HEK293 (cell line): ENCODE results near the gene KCTD6.

Experiments
- CTCF ChIA-PET: fragments of 350-600 bp; formaldehyde crosslinking; extraction: SDS; loops from one replicate; lab custom pipeline; 2021; ENCODE audit warnings: antibody characterized with exemption; lab: Yijun Ruan, JAX
- POLR2A ChIA-PET: fragments of 300-600 bp; formaldehyde crosslinking; extraction: SDS; loops from one replicate; lab custom pipeline; 2020; ENCODE audit warnings: antibody characterized with exemption, inconsistent platforms; lab: Yijun Ruan, JAX
- H3K27ac ChIP-seq: fragments of 200-500 bp; sonication (Bioruptor generic); 2 replicates; pipeline ENCODE4 v1.5.1; 2014; ENCODE audit warnings: low read depth, low read length, control low read depth, inconsistent platforms; ENCODE audit errors: extremely low read depth
- H3K36me3 ChIP-seq, 2 experiments: fragments of 200-500 bp in 1 of 2; sonication (Bioruptor generic) in 1 of 2; 1 replicate in 1 of 2; 2 replicates in 1 of 2; pipeline ENCODE4 v1.5.1; 2014 to 2017; ENCODE audit warnings: inconsistent platforms in 2 of 2, low read length in 2 of 2; ENCODE audit not compliant: control insufficient read depth in 2 of 2, insufficient read depth in 1 of 2
- H3K4me1 ChIP-seq: fragments of 200-500 bp; sonication (Bioruptor generic); 2 replicates; pipeline ENCODE4 v1.5.1; 2014; ENCODE audit warnings: mild to moderate bottlenecking, low read length, inconsistent platforms; ENCODE audit not compliant: control insufficient read depth, insufficient read depth
- H3K4me3 ChIP-seq: 2 replicates; pipeline ENCODE4 v1.5.1; 2011; ENCODE audit warnings: low read depth, mild to moderate bottlenecking, control low read depth, low read length, moderate library complexity
- H3K9me3 ChIP-seq: fragments of 200-500 bp; sonication (Bioruptor generic); 2 replicates; pipeline ENCODE4 v1.5.1; 2014; ENCODE audit warnings: low read depth, low read length, inconsistent platforms; ENCODE audit not compliant: control insufficient read depth, insufficient read depth
- BCL11B ChIP-seq: fragments of 450-650 bp; formaldehyde crosslinking; IDR thresholded peaks from 2 replicates; pipeline ENCODE4 v1.5.1; 2016; ENCODE audit warnings: low read depth, missing biosample characterization, missing genetic modification characterization
- IKZF3 ChIP-seq: fragments of 450-650 bp; IDR thresholded peaks from 2 replicates; pipeline ENCODE4 v1.5.0; 2018; ENCODE audit warnings: missing biosample characterization, mild to moderate bottlenecking, missing genetic modification characterization, moderate library complexity
- PRDM10 ChIP-seq: fragments of 450-650 bp; formaldehyde crosslinking; IDR thresholded peaks from 2 replicates; pipeline ENCODE4 v1.5.1; 2016; ENCODE audit warnings: missing biosample characterization, missing genetic modification characterization
- SETDB1 ChIP-seq: IDR thresholded peaks from one replicate; pipeline ENCODE4 v1.6.1; 2017; ENCODE audit warnings: mild to moderate bottlenecking, low read length, moderate library complexity, mixed read lengths; ENCODE audit not compliant: insufficient read length
- YY2 ChIP-seq: fragments of 450-650 bp; formaldehyde crosslinking; IDR thresholded peaks from 2 replicates; pipeline ENCODE4 v1.5.1; 2016; ENCODE audit warnings: missing biosample characterization, missing genetic modification characterization
- ZFP37 ChIP-seq: fragments of 450-650 bp; formaldehyde crosslinking; IDR thresholded peaks from 2 replicates; pipeline ENCODE4 v1.5.1; 2016; ENCODE audit warnings: missing biosample characterization, missing genetic modification characterization
- ZNF324 ChIP-seq: fragments of 450-650 bp; formaldehyde crosslinking; IDR thresholded peaks from 2 replicates; pipeline ENCODE4 v1.5.1; 2016; ENCODE audit warnings: missing biosample characterization, missing genetic modification characterization
- ZNF473 ChIP-seq: fragments of 450-650 bp; formaldehyde crosslinking; IDR thresholded peaks from 2 replicates; pipeline ENCODE4 v1.5.1; 2017; ENCODE audit warnings: missing biosample characterization, missing genetic modification characterization
- ZNF629 ChIP-seq: fragments of 450-650 bp; formaldehyde crosslinking; IDR thresholded peaks from 2 replicates; pipeline ENCODE4 v1.5.1; 2017; ENCODE audit warnings: missing biosample characterization, missing genetic modification characterization
- ZNF701 ChIP-seq: fragments of 450-650 bp; formaldehyde crosslinking; IDR thresholded peaks from 2 replicates; pipeline ENCODE4 v1.5.1; 2016; ENCODE audit warnings: missing biosample characterization, missing genetic modification characterization
- ZNF777 ChIP-seq: fragments of 450-650 bp; formaldehyde crosslinking; IDR thresholded peaks from 2 replicates; pipeline ENCODE4 v1.5.1; 2017; ENCODE audit warnings: missing biosample characterization, missing genetic modification characterization, borderline replicate concordance
- ZSCAN18 ChIP-seq: fragments of 450-650 bp; formaldehyde crosslinking; IDR thresholded peaks from 2 replicates; pipeline ENCODE4 v1.5.1; 2016; ENCODE audit warnings: missing biosample characterization, missing genetic modification characterization

KCTD6 gene

GRCh38 chr3:58544541-58544940, 52.6 kb downstream of the KCTD6 start:
- Histone ChIP-seq H3K9me3 (no peaks in the 10 kb centered on the region), H3K36me3 (no peaks in the 10 kb centered on the region), H3K27ac (no peak overlapping the region), H3K4me1 (no peaks in the 10 kb centered on the region), H3K4me3 (no peak overlapping the region)
- POLR2A ChIA-PET: no interaction called here
- TF ChIP-seq ZFP37 (tag by site-specific recombination): no peak
- TF ChIP-seq IKZF3 (tag by site-specific recombination): no peak
- no peak for TF ChIP-seq BCL11B (tag by site-specific recombination)
- no peak for TF ChIP-seq PRDM10 (tag by site-specific recombination)
- no peak for TF ChIP-seq YY2 (tag by site-specific recombination)
- no peak for TF ChIP-seq ZNF701 (tag by site-specific recombination)
- TF ChIP-seq ZNF629: no peak
- TF ChIP-seq ZNF777 (tag by site-specific recombination): no peak
- CTCF ChIA-PET: no interaction called here

GRCh38 chr3:58551636-58552180, 59.8 kb downstream of the KCTD6 start:
- no peak overlapping the region for H3K27ac ChIP-seq
- H3K4me1 ChIP-seq: no peaks in the 10 kb centered on the region
- no peaks in the 10 kb centered on the region for H3K9me3 ChIP-seq
- no peak for TF ChIP-seq ZSCAN18 (tag by site-specific recombination)
- no peak for TF ChIP-seq ZNF324 (tag by site-specific recombination)
- peak; percentile 68 for TF ChIP-seq SETDB1
- no peak for TF ChIP-seq ZNF473 (tag by site-specific recombination)
- H3K36me3 ChIP-seq: no peaks in the 10 kb centered on the region
- CTCF ChIA-PET: interaction anchor here (0.6 to 1.0 kb wide), 4 partner anchors 9 to 88 kb away, joined by 3 to 4 read pairs (median 3); no protein-coding TSS in a partner anchor
- H3K4me3 ChIP-seq: no peak overlapping the region
- POLR2A ChIA-PET: no interaction called here
